Measurements from ENCODE around the gene RDH11. TPM values are rescaled to one million over a fixed set of nuclear protein-coding genes. Genes with fewer than 3 reads are reported as not detected.
A peak's percentile ranks its signal among the peaks of the same experiment; 100 is the strongest.

The RDH11 gene
- polyA plus RNA-seq, 1 donor (not counting 4 experiments of a cell fraction or from before 2014, with no cell fraction given), result 202 TPM

DNA sequence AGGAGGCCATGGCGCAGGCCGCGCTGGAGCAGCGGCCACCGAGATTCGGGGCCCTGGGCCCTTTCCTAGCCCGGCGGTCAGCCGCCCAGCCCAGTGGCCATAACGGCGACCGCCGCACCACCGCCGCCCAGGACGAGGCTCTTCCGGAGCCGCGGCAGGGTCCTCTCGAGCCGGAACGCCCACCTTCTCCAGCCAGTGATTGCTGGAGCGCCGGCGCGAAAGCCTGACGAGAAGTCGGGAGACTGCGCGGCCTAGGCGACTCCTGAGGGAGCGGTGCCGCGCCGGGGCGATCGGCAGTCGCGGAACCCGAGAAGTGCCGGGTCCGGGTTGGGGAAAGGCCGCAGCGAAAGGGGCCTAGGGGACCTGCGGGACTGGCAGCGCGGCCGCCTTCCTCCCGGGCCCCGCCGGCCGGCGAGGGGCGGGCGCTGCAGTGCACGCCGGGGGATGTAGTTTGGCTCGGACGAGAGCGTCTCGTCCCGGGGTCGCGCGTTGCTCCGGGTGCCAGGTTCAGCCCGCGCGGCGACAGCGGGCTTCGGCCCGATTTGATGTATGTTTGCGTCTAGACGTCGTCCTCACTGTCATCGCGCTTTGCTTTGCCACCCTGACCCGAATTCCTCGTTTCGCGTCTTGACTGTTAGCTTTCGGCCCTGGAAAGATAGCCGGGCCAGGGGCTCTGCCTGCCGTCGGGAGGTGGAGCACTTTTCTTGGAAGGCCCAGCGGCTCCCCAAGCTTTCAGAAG lies 20.9 kb downstream of the RDH11 start, which contains the start of gene VTI1B:
Gene VTI1B (minus strand): TSS at position 153 of the 739 bp plus-strand sequence. CDS start 143 bp downstream, at position 10.
- no peak for DNase-seq (ENCODE audit: low read depth, low spot score)
- no peak for FAIRE-seq
- peaks cover 12% of the 10 kb centered on the region for H3K4me1 ChIP-seq (ENCODE audit: control insufficient read depth, extremely low read depth, insufficient read depth, low read length)
- dilution Hi-C loops (cut with MboI; ENCODE audit: extremely low pct_ligation_motif_present, low sequenced_read_pairs), result no loop called here
- peak within 1 kb of the TSS; percentile 89 for H3K27ac ChIP-seq (ENCODE audit: control insufficient read depth, insufficient read depth, low read length)
- no peaks in the 10 kb centered on the region for H3K9me3 ChIP-seq (ENCODE audit: control insufficient read depth, low read depth, low read length)
- peak within 1 kb of the TSS; percentile 96 for H3K4me2 ChIP-seq (ENCODE audit: control insufficient read depth, extremely low read depth, insufficient read depth, low read depth, low read length)
- H3K9ac ChIP-seq (ENCODE audit: control insufficient read depth, extremely low read depth, insufficient read depth, low read length), result peak within 1 kb of the TSS; percentile 92
- H3K36me3 ChIP-seq (ENCODE audit: control insufficient read depth in 2 of 2, extremely low read depth in 1 of 2, insufficient read depth in 2 of 2, low read length in 2 of 2), result peaks cover 13 to 16% of the 10 kb centered on the region in 2 experiments
- TF ChIP-seq EZH2 (IDR thresholded peaks at IDR 0.05; ENCODE audit: low read length), result no peak
- TF ChIP-seq, protein P1, sequence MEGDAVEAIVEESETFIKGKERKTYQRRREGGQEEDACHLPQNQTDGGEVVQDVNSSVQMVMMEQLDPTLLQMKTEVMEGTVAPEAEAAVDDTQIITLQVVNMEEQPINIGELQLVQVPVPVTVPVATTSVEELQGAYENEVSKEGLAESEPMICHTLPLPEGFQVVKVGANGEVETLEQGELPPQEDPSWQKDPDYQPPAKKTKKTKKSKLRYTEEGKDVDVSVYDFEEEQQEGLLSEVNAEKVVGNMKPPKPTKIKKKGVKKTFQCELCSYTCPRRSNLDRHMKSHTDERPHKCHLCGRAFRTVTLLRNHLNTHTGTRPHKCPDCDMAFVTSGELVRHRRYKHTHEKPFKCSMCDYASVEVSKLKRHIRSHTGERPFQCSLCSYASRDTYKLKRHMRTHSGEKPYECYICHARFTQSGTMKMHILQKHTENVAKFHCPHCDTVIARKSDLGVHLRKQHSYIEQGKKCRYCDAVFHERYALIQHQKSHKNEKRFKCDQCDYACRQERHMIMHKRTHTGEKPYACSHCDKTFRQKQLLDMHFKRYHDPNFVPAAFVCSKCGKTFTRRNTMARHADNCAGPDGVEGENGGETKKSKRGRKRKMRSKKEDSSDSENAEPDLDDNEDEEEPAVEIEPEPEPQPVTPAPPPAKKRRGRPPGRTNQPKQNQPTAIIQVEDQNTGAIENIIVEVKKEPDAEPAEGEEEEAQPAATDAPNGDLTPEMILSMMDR (optimal IDR thresholded peaks at IDR 0.05 in 1 of 3, IDR thresholded peaks at IDR 0.05 in 1 of 3, conservative IDR thresholded peaks at IDR 0.05 in 1 of 3; ENCODE audit: extremely low read depth in 1 of 3, insufficient read depth in 2 of 3, low read length in 3 of 3), result peak in 1 of 3 experiments; percentile 9
- H4K20me1 ChIP-seq (ENCODE audit: control insufficient read depth, extremely low read depth, insufficient read depth, low read length), result peaks cover 3% of the 10 kb centered on the region
- peak within 1 kb of the TSS; percentile 61 for H2AFZ ChIP-seq (ENCODE audit: control insufficient read depth, low read length)
- H3K4me3 ChIP-seq (ENCODE audit: control insufficient read depth in 2 of 3, extremely low read depth in 1 of 3, insufficient read depth in 2 of 3, low read depth in 1 of 3, low read length in 3 of 3), result peak within 1 kb of the TSS; percentile 63 to 92 (median 89)
- no peaks in the 10 kb centered on the region for H3K27me3 ChIP-seq (ENCODE audit: control insufficient read depth, extremely low read depth, insufficient read depth, low read length)
- peaks cover 56% of the 10 kb centered on the region for H3K79me2 ChIP-seq (ENCODE audit: control insufficient read depth, insufficient read depth, low read length)
- H3K9me1 ChIP-seq (ENCODE audit: control insufficient read depth, extremely low read depth, insufficient read depth, low read length), result no peaks in the 10 kb centered on the region

DNA sequence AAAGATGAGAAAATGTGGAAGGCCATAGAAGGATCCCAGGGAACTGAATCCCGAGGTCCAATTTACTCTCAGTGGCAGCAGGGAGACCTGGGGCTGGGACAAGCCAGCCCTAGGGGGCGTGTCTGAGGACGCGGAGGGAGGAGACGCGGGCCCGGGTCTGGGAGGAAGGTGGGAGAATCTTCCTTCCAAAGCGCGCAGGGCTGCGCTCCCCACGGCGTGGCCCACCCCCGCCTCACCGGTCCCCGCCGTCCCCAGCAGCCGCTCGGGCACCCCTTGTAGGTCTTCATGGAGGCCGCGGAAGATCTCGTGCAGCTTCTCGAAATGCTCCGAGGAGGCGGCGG lies 21.5 kb downstream of the RDH11 start:
- peak overlapping the region; percentile 61 for H2AFZ ChIP-seq (ENCODE audit: control insufficient read depth, low read length)
- peaks cover 1% of the 10 kb centered on the region for H4K20me1 ChIP-seq (ENCODE audit: control insufficient read depth, extremely low read depth, insufficient read depth, low read length)
- H3K4me1 ChIP-seq (ENCODE audit: control insufficient read depth, extremely low read depth, insufficient read depth, low read length), result peaks cover 12% of the 10 kb centered on the region
- FAIRE-seq (no peak), DNase-seq (ENCODE audit: low read depth, low spot score) (no peak)
- TF ChIP-seq, protein P1 (optimal IDR thresholded peaks at IDR 0.05 in 1 of 3, IDR thresholded peaks at IDR 0.05 in 1 of 3, conservative IDR thresholded peaks at IDR 0.05 in 1 of 3; ENCODE audit: extremely low read depth in 1 of 3, insufficient read depth in 2 of 3, low read length in 3 of 3), result peak in 2 of 3 experiments; percentile 18 to 27
- no peak for TF ChIP-seq EZH2 (IDR thresholded peaks at IDR 0.05; ENCODE audit: low read length)
- H3K27ac ChIP-seq (ENCODE audit: control insufficient read depth, insufficient read depth, low read length), result peak overlapping the region; percentile 89
- H3K4me2 ChIP-seq (ENCODE audit: control insufficient read depth, extremely low read depth, insufficient read depth, low read depth, low read length), result peak overlapping the region; percentile 96
- peak overlapping the region; percentile 92 for H3K9ac ChIP-seq (ENCODE audit: control insufficient read depth, extremely low read depth, insufficient read depth, low read length)
- peak overlapping the region; percentile 63 to 92 (median 89) for H3K4me3 ChIP-seq (ENCODE audit: control insufficient read depth in 2 of 3, extremely low read depth in 1 of 3, insufficient read depth in 2 of 3, low read depth in 1 of 3, low read length in 3 of 3)
- peaks cover 12 to 16% of the 10 kb centered on the region in 2 experiments for H3K36me3 ChIP-seq (ENCODE audit: control insufficient read depth in 2 of 2, extremely low read depth in 1 of 2, insufficient read depth in 2 of 2, low read length in 2 of 2)
- dilution Hi-C loops (cut with MboI; ENCODE audit: extremely low pct_ligation_motif_present, low sequenced_read_pairs), result no loop called here
- H3K27me3 ChIP-seq (ENCODE audit: control insufficient read depth, extremely low read depth, insufficient read depth, low read length), result no peaks in the 10 kb centered on the region
- H3K79me2 ChIP-seq (ENCODE audit: control insufficient read depth, insufficient read depth, low read length), result peaks cover 57% of the 10 kb centered on the region
- H3K9me1 ChIP-seq (ENCODE audit: control insufficient read depth, extremely low read depth, insufficient read depth, low read length), result no peaks in the 10 kb centered on the region
- no peaks in the 10 kb centered on the region for H3K9me3 ChIP-seq (ENCODE audit: control insufficient read depth, low read depth, low read length)
